GM23338 (cell line): Measurements from ENCODE around the gene NOXA1. TPM values are rescaled to one million over a fixed set of nuclear protein-coding genes. Genes with fewer than 3 reads are reported as not detected.
A peak's percentile ranks its signal among the peaks of the same experiment; 100 is the strongest.

Source experiments
- ATAC-seq: fragments of 200-7000 bp; cut with Tn5 transposase; 3 replicates; pipeline ENCODE4 v1.9.1; 2020
- DNase-seq: peaks from one replicate; pipeline ENCODE4 v3.0.0-alpha.2; 2015; ENCODE audit warnings: low spot score
- H2AFZ ChIP-seq: fragments of 200-600 bp; sonication (generic); 2 replicates; pipeline ENCODE4 v1.8.0; 2016; ENCODE audit warnings: antibody characterized with exemption, mild to moderate bottlenecking, moderate library complexity
- H3F3A ChIP-seq: fragments of 200-600 bp; sonication (generic); replicated peaks from 2 replicates; pipeline ENCODE4 v1.8.0; 2017; ENCODE audit warnings: antibody characterized with exemption, mixed run types, low read depth
- H3K27ac ChIP-seq: fragments of 200-600 bp; sonication (generic); 2 replicates; pipeline ENCODE4 v1.6.1; 2016; ENCODE audit warnings: low read depth
- H3K27me3 ChIP-seq: fragments of 200-600 bp; sonication (generic); 2 replicates; pipeline ENCODE4 v1.8.0; 2016; ENCODE audit warnings: mild to moderate bottlenecking, mixed run types, moderate library complexity; ENCODE audit not compliant: insufficient read depth
- H3K36me3 ChIP-seq: fragments of 200-600 bp; sonication (generic); 2 replicates; pipeline ENCODE4 v1.8.0; 2016; ENCODE audit warnings: mild to moderate bottlenecking; ENCODE audit not compliant: insufficient read depth
- H3K4me1 ChIP-seq: fragments of 200-600 bp; sonication (generic); 2 replicates; pipeline ENCODE4 v1.8.0; 2016; ENCODE audit warnings: mild to moderate bottlenecking, moderate library complexity; ENCODE audit not compliant: insufficient read depth
- H3K4me2 ChIP-seq: fragments of 200-600 bp; sonication (generic); 2 replicates; pipeline ENCODE4 v1.7.1; 2017; ENCODE audit warnings: mixed run types
- H3K4me3 ChIP-seq: fragments of 200-600 bp; sonication (generic); 2 replicates; pipeline ENCODE4 v1.6.1; 2016; ENCODE audit warnings: mixed run types
- H3K79me2 ChIP-seq: fragments of 200-600 bp; sonication (generic); replicated peaks from 2 replicates; pipeline ENCODE4 v1.8.0; 2017; ENCODE audit warnings: mild to moderate bottlenecking; ENCODE audit not compliant: insufficient read depth
- H3K9me2 ChIP-seq: fragments of 200-600 bp; sonication (generic); 2 replicates; pipeline ENCODE4 v1.8.0; 2017; ENCODE audit not compliant: insufficient read depth
- H4K20me1 ChIP-seq: fragments of 200-600 bp; sonication (generic); replicated peaks from 2 replicates; pipeline ENCODE4 v1.8.0; 2017; ENCODE audit warnings: mild to moderate bottlenecking; ENCODE audit not compliant: insufficient read depth
- H3K27ac Mint-ChIP-seq: 2 replicates; pipeline ENCODE4 v1.8.0; 2020; ENCODE audit warnings: inconsistent platforms, mild to moderate bottlenecking, moderate library complexity, mixed read lengths
- H3K27me3 Mint-ChIP-seq: 3 replicates; pipeline ENCODE4 v1.8.0; 2022; ENCODE audit warnings: low read depth, mild to moderate bottlenecking, moderate library complexity, mixed read lengths, inconsistent platforms; ENCODE audit not compliant: insufficient read depth, poor library complexity
- H3K36me3 Mint-ChIP-seq: 3 replicates; pipeline ENCODE4 v1.8.0; 2021; ENCODE audit warnings: low read depth, mild to moderate bottlenecking, inconsistent platforms, moderate library complexity, mixed read lengths
- H3K4me1 Mint-ChIP-seq: 3 replicates; pipeline ENCODE4 v1.8.0; 2020; ENCODE audit warnings: mild to moderate bottlenecking, inconsistent platforms, mixed read lengths
- H3K4me3 Mint-ChIP-seq: 3 replicates; pipeline ENCODE4 v1.8.0; 2021; ENCODE audit warnings: moderate library complexity, mild to moderate bottlenecking, inconsistent platforms, mixed read lengths
- H3K9me3 Mint-ChIP-seq: 3 replicates; pipeline ENCODE4 v1.8.0; 2020; ENCODE audit warnings: moderate library complexity, mild to moderate bottlenecking, inconsistent platforms, mixed read lengths
- CREB1 ChIP-seq: fragments of 250-450 bp; sonication (Bioruptor Pico); IDR thresholded peaks from 2 replicates; pipeline ENCODE4 v1.5.0; 2020; ENCODE audit warnings: low read depth, mild to moderate bottlenecking, moderate library complexity
- CTCF ChIP-seq, 2 experiments: fragments of 200-600 bp in 1 of 2; sonication (generic) in 1 of 2; conservative IDR thresholded peaks; 2 replicates each; pipeline versions ENCODE4 v1.5.1 to v1.6.1; 2016 to 2017; ENCODE audit warnings: antibody characterized with exemption in 2 of 2, low read depth in 2 of 2, mild to moderate bottlenecking in 2 of 2, moderate library complexity in 1 of 2
- ETS1 ChIP-seq: IDR thresholded peaks from 2 replicates; pipeline ENCODE4 v1.6.1; 2016; ENCODE audit warnings: antibody characterized with exemption
- EZH2 ChIP-seq: fragments of 200-600 bp; sonication (generic); IDR thresholded peaks from one replicate; pipeline ENCODE4 v1.8.0; 2017; ENCODE audit warnings: antibody characterized with exemption, mild to moderate bottlenecking, low read depth; ENCODE audit not compliant: unreplicated experiment
- EZH2phosphoT487 ChIP-seq: fragments of 200-600 bp; sonication (generic); IDR thresholded peaks from one replicate; pipeline ENCODE4 v1.8.1; 2018; ENCODE audit warnings: antibody characterized with exemption; ENCODE audit not compliant: unreplicated experiment
- JUNB ChIP-seq: IDR thresholded peaks from one replicate; pipeline ENCODE4 v1.6.1; 2016; ENCODE audit warnings: antibody characterized with exemption; ENCODE audit not compliant: unreplicated experiment
- NANOG ChIP-seq: IDR thresholded peaks from 2 replicates; pipeline ENCODE4 v1.6.1; 2016; ENCODE audit warnings: antibody characterized with exemption, borderline replicate concordance
- POLR2AphosphoS5 ChIP-seq: IDR thresholded peaks from 2 replicates; pipeline ENCODE4 v1.6.1; 2016; ENCODE audit warnings: antibody characterized with exemption, low read depth
- STAT1 ChIP-seq: IDR thresholded peaks from one replicate; pipeline ENCODE4 v1.6.1; 2016; ENCODE audit warnings: antibody characterized with exemption; ENCODE audit not compliant: unreplicated experiment
- ZNF114 ChIP-seq: fragments of 250-450 bp; sonication (Bioruptor Pico); IDR thresholded peaks from 2 replicates; pipeline ENCODE4 v1.5.0; 2020; ENCODE audit warnings: mild to moderate bottlenecking, moderate library complexity
- ZNF331 ChIP-seq: fragments of 250-450 bp; sonication (Bioruptor Pico); IDR thresholded peaks from 2 replicates; pipeline ENCODE4 v1.5.0; 2020; ENCODE audit warnings: low read depth, mild to moderate bottlenecking, moderate library complexity
- ZNF462 ChIP-seq: fragments of 250-450 bp; sonication (Bioruptor Pico); IDR thresholded peaks from 2 replicates; pipeline ENCODE4 v1.5.0; 2020; ENCODE audit warnings: mild to moderate bottlenecking, moderate library complexity
- polyA plus RNA-seq: library from polyadenylated mRNA; unstranded; fragments of >200 nt; fragmentation: Nextera tagmentation; extraction: Ambion mirVana; gene quantifications from 2 replicates; pipeline ENCODE4 v1.2.1, GENCODE V29; 2016
- total RNA-seq: library from RNA; depleted of rRNA; stranded (reverse); fragments of >200 nt; shearing (Covaris generic); gene quantifications from 2 replicates; pipeline ENCODE4 v1.2.3, GENCODE V29; 2014
- TF ChIP-seq, protein P1 (sequence below): IDR thresholded peaks from one replicate; pipeline ENCODE4 v1.6.1; 2018; ENCODE audit warnings: antibody characterized with exemption; ENCODE audit not compliant: unreplicated experiment

The NOXA1 gene
- total and polyA plus RNA-seq, 2 experiments from 2014 or later: 0.59 to 0.68 TPM

DNA sequence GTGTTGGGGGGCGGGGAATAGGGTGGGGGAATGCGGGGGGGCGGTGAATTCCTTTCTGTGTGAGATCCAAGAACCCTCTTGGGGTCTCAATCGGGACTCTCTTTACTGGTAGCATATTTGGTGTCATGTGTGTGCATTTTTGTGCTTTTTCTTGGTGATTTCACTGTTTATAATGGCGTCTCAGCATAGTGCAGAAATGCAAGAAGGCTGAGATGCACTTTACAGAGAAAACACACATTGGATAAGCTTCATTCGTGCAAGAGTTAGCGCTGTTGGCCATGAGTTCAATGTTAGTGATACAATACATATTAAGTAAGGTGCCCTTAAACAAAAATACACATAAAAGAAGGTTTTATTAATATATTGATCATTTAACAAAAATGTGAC is 18.7 kb downstream of the NOXA1 start:
- no peaks in the 10 kb centered on the region for H3K9me2 ChIP-seq
- TF ChIP-seq POLR2AphosphoS5 (no peak), NANOG (no peak), EZH2 (no peak), JUNB (no peak), ZNF462 (no peak), ZNF331 (CRISPR knock-in tag) (no peak), ETS1 (no peak), EZH2phosphoT487 (no peak), CTCF (conservative IDR thresholded peaks at IDR 0.05; ENCODE audit: low read depth in 2 of 2) (no peak), STAT1 (no peak), CREB1 (CRISPR knock-in tag) (no peak), ZNF114 (CRISPR knock-in tag) (no peak)
- TF ChIP-seq, protein P1, sequence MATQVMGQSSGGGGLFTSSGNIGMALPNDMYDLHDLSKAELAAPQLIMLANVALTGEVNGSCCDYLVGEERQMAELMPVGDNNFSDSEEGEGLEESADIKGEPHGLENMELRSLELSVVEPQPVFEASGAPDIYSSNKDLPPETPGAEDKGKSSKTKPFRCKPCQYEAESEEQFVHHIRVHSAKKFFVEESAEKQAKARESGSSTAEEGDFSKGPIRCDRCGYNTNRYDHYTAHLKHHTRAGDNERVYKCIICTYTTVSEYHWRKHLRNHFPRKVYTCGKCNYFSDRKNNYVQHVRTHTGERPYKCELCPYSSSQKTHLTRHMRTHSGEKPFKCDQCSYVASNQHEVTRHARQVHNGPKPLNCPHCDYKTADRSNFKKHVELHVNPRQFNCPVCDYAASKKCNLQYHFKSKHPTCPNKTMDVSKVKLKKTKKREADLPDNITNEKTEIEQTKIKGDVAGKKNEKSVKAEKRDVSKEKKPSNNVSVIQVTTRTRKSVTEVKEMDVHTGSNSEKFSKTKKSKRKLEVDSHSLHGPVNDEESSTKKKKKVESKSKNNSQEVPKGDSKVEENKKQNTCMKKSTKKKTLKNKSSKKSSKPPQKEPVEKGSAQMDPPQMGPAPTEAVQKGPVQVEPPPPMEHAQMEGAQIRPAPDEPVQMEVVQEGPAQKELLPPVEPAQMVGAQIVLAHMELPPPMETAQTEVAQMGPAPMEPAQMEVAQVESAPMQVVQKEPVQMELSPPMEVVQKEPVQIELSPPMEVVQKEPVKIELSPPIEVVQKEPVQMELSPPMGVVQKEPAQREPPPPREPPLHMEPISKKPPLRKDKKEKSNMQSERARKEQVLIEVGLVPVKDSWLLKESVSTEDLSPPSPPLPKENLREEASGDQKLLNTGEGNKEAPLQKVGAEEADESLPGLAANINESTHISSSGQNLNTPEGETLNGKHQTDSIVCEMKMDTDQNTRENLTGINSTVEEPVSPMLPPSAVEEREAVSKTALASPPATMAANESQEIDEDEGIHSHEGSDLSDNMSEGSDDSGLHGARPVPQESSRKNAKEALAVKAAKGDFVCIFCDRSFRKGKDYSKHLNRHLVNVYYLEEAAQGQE: no peak
- peak overlapping the region; percentile 69 for H3K4me3 ChIP-seq
- ATAC-seq (no peak), DNase-seq (no peak)
- no peaks in the 10 kb centered on the region for H3K79me2 ChIP-seq
- no peaks in the 10 kb centered on the region for H3K36me3 ChIP-seq
- no peak overlapping the region for H2AFZ ChIP-seq
- H3K4me3 Mint-ChIP-seq: peak overlapping the region; percentile 73
- H3F3A ChIP-seq: 0 out of 2 replicates have a peak, but pooled peaks cover 4% of the 10 kb centered on the region
- H3K4me2 ChIP-seq: peak overlapping the region; percentile 67
- peaks cover 5% of the 10 kb centered on the region; the same call in 1 of the 2 replicates for H3K4me1 ChIP-seq
- H3K36me3 Mint-ChIP-seq: no peaks in the 10 kb centered on the region
- no peaks in the 10 kb centered on the region for H4K20me1 ChIP-seq
- H3K27ac ChIP-seq: no peak overlapping the region
- no peaks in the 10 kb centered on the region for H3K27me3 ChIP-seq
- H3K4me1 Mint-ChIP-seq: peaks cover 5% of the 10 kb centered on the region
- no peaks in the 10 kb centered on the region; the same call in 2 of the 3 replicates for H3K9me3 Mint-ChIP-seq
- H3K27me3 Mint-ChIP-seq: peaks cover 4% of the 10 kb centered on the region
- H3K27ac Mint-ChIP-seq: no peak overlapping the region
